Stimulated activated naive CD8-positive, alpha-beta T cell treated with anti-CD3 and anti-CD28 coated beads, Interleukin-15, Interleukin-2, amounts not matched to agents 100 ng/mL and 50 ng/mL, for 24 hours (primary cell): ENCODE measurements around the gene C20orf204.

ENCODE experiments used
- H3K27ac Mint-ChIP-seq: one replicate; pipeline ENCODE4 v1.8.0; 2021; ENCODE audit warnings: mild to moderate bottlenecking, mixed read lengths
- H3K27me3 Mint-ChIP-seq: one replicate; pipeline ENCODE4 v1.8.0; 2021; ENCODE audit warnings: mixed read lengths
- H3K36me3 Mint-ChIP-seq: one replicate; pipeline ENCODE4 v1.8.0; 2021; ENCODE audit warnings: low read depth, mixed read lengths
- H3K4me1 Mint-ChIP-seq: one replicate; pipeline ENCODE4 v1.8.0; 2021; ENCODE audit warnings: low read depth, mixed read lengths
- H3K4me3 Mint-ChIP-seq: one replicate; pipeline ENCODE4 v1.8.0; 2021; ENCODE audit warnings: mild to moderate bottlenecking, mixed read lengths
- H3K9me3 Mint-ChIP-seq: one replicate; pipeline ENCODE4 v1.8.0; 2021; ENCODE audit warnings: mixed read lengths

C20orf204 gene

GRCh38 chr20:64055396-64055892, 19.5 kb downstream of the C20orf204 start:
- peaks cover 17% of the 10 kb centered on the region for H3K4me1 Mint-ChIP-seq
- H3K27me3 Mint-ChIP-seq = peaks cover 12% of the 10 kb centered on the region
- H3K27ac Mint-ChIP-seq = no peak overlapping the region
- H3K9me3 Mint-ChIP-seq = no peaks in the 10 kb centered on the region
- H3K36me3 Mint-ChIP-seq = no peaks in the 10 kb centered on the region
- no peak overlapping the region for H3K4me3 Mint-ChIP-seq

GRCh38 chr20:64055893-64056638, 20.1 kb downstream of the C20orf204 start:
- Mint-ChIP-seq H3K4me1 (peaks cover 17% of the 10 kb centered on the region), H3K4me3 (no peak overlapping the region), H3K27ac (no peak overlapping the region), H3K36me3 (no peaks in the 10 kb centered on the region), H3K27me3 (peaks cover 7% of the 10 kb centered on the region), H3K9me3 (no peaks in the 10 kb centered on the region)

DNA sequence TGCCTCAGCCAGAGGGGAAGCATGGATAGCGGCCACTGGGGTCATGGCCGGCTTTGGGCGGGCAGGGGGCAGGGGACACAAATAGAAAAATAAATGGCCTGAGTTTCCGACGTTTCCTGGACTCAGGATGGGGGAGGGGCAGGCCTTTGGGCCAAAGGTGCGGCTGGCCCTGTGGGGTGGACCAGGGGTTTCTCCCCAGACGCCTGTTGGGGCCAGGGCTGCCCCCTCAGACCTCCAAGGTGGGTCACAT, 20.6 kb downstream of the C20orf204 start:
- no peaks in the 10 kb centered on the region for H3K9me3 Mint-ChIP-seq
- peaks cover 17% of the 10 kb centered on the region for H3K4me1 Mint-ChIP-seq
- no peaks in the 10 kb centered on the region for H3K36me3 Mint-ChIP-seq
- no peak overlapping the region for H3K4me3 Mint-ChIP-seq
- H3K27ac Mint-ChIP-seq = no peak overlapping the region
- peaks cover 4% of the 10 kb centered on the region for H3K27me3 Mint-ChIP-seq

GRCh38 chr20:64056889-64057627, 21.1 kb downstream of the C20orf204 start:
- no peaks in the 10 kb centered on the region for H3K36me3 Mint-ChIP-seq
- H3K9me3 Mint-ChIP-seq = no peaks in the 10 kb centered on the region
- H3K27me3 Mint-ChIP-seq = no peaks in the 10 kb centered on the region
- H3K27ac Mint-ChIP-seq = peak overlapping the region; percentile 45
- H3K4me1 Mint-ChIP-seq = peaks cover 20% of the 10 kb centered on the region
- H3K4me3 Mint-ChIP-seq = peak overlapping the region; percentile 57

DNA sequence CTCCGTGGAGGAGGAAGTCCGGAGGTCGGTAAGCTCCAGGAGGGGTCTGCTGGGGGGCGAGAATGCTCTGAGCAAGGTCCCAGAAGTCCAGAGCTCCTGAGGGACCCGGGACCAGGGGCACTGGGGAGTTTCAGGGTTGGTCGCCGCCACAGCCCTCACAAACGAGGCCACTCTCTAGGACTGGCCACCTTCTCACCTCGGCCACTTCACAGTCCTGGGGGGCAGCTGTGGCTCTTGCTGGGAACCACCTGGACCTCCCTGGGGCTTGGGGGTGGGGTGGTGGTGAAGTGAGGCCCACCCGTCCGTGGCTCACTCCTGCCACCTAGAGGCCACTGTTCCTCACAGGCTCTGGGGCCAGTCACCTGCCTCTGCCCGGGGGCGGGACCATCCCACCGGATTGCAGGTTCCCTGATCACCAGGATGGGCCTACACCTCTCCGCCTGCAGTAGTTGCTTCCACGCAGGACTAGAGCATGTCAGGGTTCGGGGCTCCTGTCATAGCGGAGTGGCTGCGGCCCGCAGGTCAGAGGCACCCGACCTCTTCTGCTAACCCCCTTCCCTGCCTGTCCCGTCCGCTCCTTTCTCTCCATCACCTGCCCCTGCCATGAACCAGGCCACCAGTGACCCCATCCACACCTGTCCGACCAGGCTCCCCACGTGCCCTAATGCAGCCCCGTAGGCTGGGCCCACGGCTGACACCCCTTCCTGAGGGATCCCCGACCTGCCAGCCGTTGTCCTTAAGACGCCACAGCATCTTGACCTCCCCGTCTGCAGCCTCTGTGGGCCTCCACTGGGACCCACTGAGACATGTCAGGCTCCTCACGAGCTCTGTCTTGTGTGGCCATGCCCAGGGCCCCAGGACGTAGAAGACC, 21.9 kb downstream of the C20orf204 start:
- Mint-ChIP-seq H3K4me3 (peak overlapping the region; percentile 57), H3K27ac (peak overlapping the region; percentile 45), H3K4me1 (peaks cover 23% of the 10 kb centered on the region), H3K36me3 (no peaks in the 10 kb centered on the region), H3K9me3 (no peaks in the 10 kb centered on the region), H3K27me3 (no peaks in the 10 kb centered on the region)

- Mint-ChIP-seq H3K27ac (no peak overlapping the region), H3K4me1 (peaks cover 23% of the 10 kb centered on the region), H3K36me3 (no peaks in the 10 kb centered on the region), H3K4me3 (peak overlapping the region; percentile 45), H3K9me3 (no peaks in the 10 kb centered on the region), H3K27me3 (no peaks in the 10 kb centered on the region)
Measured at GRCh38 chr20:64058536-64058935, 22.6 kb downstream of the C20orf204 start.

DNA sequence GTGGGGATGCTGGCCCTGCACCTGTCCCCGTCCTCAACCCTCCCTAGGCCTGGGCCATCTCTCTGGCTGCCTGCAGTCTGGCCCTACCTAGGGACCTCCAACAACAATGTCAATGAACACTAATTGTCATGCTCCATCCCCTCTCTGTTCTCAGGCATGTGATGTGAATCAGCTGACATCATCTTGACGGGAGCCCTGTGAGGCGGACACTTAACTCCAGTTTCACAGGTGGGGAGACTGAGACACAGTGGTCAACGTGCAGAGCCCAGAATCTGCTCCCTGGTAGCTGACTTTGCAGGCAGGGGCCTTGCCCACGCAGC, 26.3 kb downstream of the C20orf204 start:
- no peak overlapping the region for H3K27ac Mint-ChIP-seq

DNA sequence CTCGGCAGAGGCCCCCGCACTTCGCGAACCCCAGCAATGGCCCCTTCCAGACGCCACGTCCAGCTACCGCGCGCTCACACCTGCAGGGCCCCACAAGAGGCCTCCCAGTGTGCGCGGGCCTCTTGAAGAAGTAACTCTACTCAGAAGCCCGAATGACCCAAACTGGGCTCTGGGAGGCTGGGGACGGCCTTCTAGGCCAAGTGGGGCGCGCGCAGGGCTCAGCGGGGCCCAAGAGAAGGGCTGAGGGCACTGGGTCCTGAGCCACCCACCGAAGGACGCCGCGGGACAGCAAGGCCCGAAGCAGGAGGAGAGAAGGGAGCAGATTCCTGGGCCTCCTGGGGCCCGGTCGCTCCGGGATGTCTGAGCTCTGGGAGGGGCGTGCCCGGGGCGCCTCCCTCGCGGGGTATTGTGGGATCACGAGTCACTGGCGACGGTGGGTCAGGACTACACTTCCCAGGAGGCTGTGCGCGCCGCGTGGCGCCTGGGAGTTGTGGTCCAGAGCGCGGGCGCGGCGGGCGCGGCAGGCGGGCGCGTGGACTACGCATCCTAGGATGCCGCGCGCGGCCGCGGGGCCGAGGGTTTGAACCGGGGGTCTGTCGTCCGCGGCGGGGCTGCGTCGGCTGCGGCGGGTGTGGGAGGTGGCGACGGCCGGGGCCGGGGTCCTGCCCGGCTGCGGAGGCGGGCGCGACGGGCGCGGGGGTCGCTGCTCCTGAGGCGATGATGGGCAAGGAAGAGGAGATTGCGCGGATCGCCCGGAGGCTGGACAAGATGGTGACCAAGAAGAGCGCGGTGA, 26.8 kb downstream of the C20orf204 start, which contains the start of gene TCEA2:
TCEA2 (plus strand) TSS at position 603 of the 793 bp plus-strand sequence; CDS start at position 718, 115 bp downstream.
- no peaks in the 10 kb centered on the region for H3K36me3 Mint-ChIP-seq
- H3K27ac Mint-ChIP-seq = peak within 1 kb of the TSS; percentile 79
- no peaks in the 10 kb centered on the region for H3K9me3 Mint-ChIP-seq
- H3K4me3 Mint-ChIP-seq = peak within 1 kb of the TSS; percentile 83
- H3K27me3 Mint-ChIP-seq = no peaks in the 10 kb centered on the region
- peaks cover 56% of the 10 kb centered on the region for H3K4me1 Mint-ChIP-seq

More for the DNA sequence above, 26.3 kb downstream of the C20orf204 start:
- H3K9me3 Mint-ChIP-seq = no peaks in the 10 kb centered on the region
- H3K4me3 Mint-ChIP-seq = peak overlapping the region; percentile 83
- H3K4me1 Mint-ChIP-seq = peaks cover 58% of the 10 kb centered on the region
- no peaks in the 10 kb centered on the region for H3K27me3 Mint-ChIP-seq
- H3K36me3 Mint-ChIP-seq = no peaks in the 10 kb centered on the region

GRCh38 chr20:64063389-64064144, 27.6 kb downstream of the C20orf204 start:
- no peaks in the 10 kb centered on the region for H3K36me3 Mint-ChIP-seq
- peaks cover 52% of the 10 kb centered on the region for H3K4me1 Mint-ChIP-seq
- peak overlapping the region; percentile 79 for H3K27ac Mint-ChIP-seq
- no peaks in the 10 kb centered on the region for H3K27me3 Mint-ChIP-seq
- H3K9me3 Mint-ChIP-seq = no peaks in the 10 kb centered on the region
- peak overlapping the region; percentile 83 for H3K4me3 Mint-ChIP-seq

DNA sequence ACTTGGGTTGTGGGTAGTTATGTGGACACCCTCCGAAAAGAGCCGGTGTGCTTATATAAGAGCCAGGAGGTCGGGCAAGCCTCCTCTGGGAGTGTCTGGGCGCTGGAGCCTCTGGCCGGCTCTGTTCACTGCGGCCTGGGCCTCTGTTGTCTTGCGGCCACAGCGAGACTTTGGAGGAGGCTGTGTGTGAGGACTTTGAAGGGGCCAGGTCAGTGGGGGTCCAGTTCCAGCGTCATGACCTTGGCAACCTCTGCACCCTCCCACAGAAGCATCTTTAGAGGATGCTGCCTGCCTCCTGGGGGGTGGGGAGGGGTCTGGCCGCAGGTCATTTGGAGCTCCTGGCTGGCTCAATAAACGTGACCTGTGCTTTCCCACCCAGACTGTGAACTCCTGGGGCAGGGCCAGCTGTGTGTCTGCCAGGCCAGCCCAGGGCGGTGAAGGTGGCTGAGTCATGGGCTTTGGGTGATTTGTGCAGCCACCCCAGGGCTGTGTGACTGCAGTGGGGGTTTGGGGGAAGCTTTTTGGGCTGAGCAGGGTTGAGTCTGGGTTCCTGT, 28.2 kb downstream of the C20orf204 start:
- Mint-ChIP-seq H3K27ac (no peak overlapping the region), H3K36me3 (no peaks in the 10 kb centered on the region), H3K9me3 (no peaks in the 10 kb centered on the region), H3K4me1 (peaks cover 51% of the 10 kb centered on the region), H3K4me3 (peak overlapping the region; percentile 83), H3K27me3 (no peaks in the 10 kb centered on the region)

DNA sequence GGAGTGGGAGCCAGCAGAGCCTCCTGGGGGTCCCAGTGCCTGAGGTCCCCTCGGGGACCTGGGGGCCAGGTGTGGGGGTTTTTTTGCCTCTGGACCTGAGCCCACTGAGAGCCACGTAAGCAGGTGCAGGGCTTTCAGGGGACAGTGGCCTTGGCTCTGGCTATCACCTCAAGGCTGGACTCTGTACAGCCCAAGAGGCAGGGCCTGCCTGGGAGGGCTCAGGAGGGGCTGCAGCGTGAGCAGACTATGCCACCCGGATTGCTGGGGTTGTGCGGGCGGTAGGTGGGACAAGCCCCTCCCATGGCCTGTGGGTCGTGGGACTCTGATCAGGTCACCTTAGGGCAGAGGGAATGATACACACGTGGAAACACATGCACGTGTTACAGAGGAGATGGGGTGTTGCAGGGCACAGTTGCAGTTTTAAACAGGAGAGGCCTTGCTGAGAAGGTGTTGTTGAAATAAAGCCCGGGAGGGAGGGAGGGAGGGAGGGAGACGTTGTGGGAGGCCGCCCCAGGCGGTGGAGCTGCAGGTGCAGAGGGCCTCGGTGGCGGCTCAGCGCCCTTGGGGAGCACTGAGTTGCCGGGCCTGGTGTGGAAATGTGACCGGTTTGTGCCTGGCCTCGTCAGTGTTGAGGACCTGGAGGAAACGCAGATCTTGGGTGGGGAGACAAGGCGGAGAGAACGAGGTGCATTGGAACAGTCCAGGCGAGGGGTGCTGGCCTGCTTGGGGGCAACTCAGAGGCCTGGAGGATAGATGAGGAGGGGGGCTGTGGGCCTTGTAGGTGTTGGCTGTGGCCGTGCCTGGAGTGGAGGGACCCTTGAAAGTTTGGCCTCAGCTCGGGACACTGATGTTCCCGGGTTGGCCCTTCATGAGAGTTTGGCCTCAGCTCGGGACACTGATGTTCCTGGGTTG, 29.3 kb downstream of the C20orf204 start:
- Mint-ChIP-seq H3K36me3 (no peaks in the 10 kb centered on the region), H3K27ac (peak overlapping the region; percentile 54), H3K9me3 (no peaks in the 10 kb centered on the region), H3K4me1 (peaks cover 51% of the 10 kb centered on the region), H3K27me3 (no peaks in the 10 kb centered on the region), H3K4me3 (peak overlapping the region; percentile 25)

GRCh38 chr20:64065974-64066343, 30.0 kb downstream of the C20orf204 start:
- H3K27ac Mint-ChIP-seq = peak overlapping the region; percentile 29
- H3K9me3 Mint-ChIP-seq = no peaks in the 10 kb centered on the region
- peaks cover 51% of the 10 kb centered on the region for H3K4me1 Mint-ChIP-seq
- H3K27me3 Mint-ChIP-seq = no peaks in the 10 kb centered on the region
- peak overlapping the region; percentile 14 for H3K4me3 Mint-ChIP-seq
- no peaks in the 10 kb centered on the region for H3K36me3 Mint-ChIP-seq
